D341Med (cell line): ENCODE measurements around the gene PDE8A.

ENCODE experiments used
- DNase-seq: peaks from one replicate; pipeline ENCODE4 v3.0.0; 2012; ENCODE audit warnings: low spot score

Gene PDE8A

DNA sequence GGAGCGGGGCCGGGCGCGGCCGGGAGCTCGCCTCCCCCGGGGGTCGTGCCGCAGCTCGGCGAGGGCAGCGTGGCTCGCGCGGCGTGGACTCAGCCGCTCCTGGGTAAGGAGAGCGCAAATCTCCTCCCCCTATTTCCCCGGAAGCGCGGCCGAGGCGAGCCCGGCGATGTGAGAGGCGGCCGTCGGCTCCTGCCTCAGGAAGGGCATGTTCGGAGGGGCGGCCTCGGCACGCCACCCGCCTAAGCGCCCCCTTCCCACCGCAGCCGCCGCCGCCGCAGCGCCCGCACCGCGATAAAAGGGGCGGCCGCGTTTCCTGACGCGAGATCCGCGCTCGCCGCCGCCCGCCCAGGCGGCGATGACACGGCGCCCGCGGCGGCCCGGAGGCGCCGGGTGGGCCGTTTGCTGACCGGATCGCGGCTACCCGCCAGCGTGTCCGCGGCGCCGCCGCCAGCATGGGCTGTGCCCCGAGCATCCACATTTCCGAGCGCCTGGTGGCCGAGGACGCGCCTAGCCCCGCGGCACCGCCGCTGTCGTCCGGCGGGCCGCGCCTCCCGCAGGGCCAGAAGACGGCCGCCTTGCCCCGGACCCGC is at the start of gene PDE8A:
Gene PDE8A, plus strand, starts transcription at position 146 of the 590 bp plus-strand sequence. Its CDS starts 307 bp downstream, at position 453.
- DNase-seq, result peak; percentile 76

GRCh38 chr15:84934942-84935729 is 46.5 kb upstream of the PDE8A start:
- DNase-seq, result no peak

GRCh38 chr15:84937144-84937543 is 44.5 kb upstream of the PDE8A start:
- no peak for DNase-seq

GRCh38 chr15:84938726-84939125 is 42.9 kb upstream of the PDE8A start:
- DNase-seq, result no peak

DNA sequence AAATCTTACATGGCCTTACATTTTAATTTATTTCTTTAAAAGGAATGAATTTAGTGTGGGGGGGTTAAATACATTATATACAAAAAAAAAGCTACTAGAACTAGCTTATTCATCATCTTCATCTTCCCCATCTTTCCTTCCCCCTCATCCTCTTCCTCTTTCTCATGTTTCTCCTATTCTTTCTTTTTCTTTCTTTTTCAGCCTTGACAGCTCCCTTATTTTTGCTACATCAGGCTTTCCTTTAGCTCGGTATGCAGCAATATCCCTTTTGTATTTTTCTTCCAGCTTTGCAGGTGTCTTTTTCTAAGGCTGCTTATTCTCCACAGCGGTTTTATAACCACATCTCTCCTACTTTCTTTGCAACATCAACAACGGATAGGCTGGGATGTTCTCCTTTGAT is 41.3 kb upstream of the PDE8A start:
- DNase-seq, result no peak

GRCh38 chr15:84942456-84942855 is 39.2 kb upstream of the PDE8A start:
- DNase-seq, result no peak

DNA sequence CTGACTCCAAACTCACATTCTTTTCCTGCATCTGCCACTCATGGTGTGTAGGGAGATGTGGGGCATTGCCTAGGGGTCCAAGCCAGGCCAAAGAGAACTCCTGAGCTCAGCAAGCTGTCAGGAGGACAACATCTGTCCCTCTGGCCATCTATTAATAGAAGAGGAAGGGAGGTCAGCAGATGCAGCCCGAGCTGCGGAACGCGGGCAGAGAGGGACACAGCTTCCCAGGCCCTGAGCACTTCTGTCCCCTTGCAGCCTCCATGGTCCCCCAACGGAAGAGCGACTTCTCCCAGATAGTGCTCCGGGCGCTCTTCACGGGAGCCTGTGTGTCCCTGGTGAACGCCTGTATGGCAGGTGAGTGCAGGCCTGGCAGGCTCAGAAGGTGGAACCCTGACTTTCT is 37.3 kb upstream of the PDE8A start:
- no peak for DNase-seq

GRCh38 chr15:84944861-84945260 is 36.8 kb upstream of the PDE8A start:
- no peak for DNase-seq

- no peak for DNase-seq
These were observed 34.7 kb upstream of the PDE8A start for GRCh38 chr15:84946772-84947489.

DNA sequence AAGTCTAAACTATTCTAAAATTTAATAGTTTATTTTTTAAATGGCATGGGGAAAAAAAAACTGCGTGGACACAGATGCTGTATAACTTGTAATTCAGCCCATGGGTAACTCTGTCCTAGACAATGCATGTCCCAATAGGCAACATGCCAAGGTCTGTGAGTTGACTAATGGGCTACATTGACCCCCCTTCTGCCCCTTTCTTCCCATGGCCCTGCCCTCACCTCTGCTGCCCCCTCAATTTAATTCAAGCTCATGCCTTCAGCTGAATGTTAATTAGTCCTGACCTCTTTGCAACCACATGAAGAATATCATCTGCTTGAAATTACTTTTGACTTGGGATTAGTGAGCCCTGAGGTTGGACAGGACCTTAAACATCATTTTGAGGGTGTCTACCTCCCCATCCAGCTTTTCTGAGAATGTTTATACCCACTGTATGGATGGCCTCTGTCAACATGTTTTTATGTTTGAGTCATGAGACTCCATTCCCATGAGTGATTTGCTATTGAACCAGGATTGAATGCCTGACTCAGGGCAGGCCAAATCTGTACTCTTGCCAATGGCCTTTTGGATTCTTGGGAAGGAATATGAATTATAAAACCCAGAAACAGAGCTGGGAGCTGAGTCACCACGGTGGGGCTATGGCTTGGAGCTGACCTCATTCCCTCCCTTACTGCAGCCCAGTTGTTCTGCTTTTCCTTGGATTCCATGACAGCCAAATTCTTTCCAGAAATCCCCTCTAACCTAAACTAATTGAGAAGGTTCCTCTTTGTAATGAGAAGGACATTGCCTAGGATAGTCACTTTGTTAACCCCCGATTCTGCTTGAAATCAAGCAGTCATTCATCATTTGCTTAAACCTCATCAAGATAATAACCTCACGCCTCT is 33.5 kb upstream of the PDE8A start:
- DNase-seq, result no peak

- DNase-seq, result no peak
These were observed 32.6 kb upstream of the PDE8A start for GRCh38 chr15:84949043-84949442.

GRCh38 chr15:84949845-84950569 is 31.6 kb upstream of the PDE8A start:
- no peak for DNase-seq

GRCh38 chr15:84950570-84951111 is 31.0 kb upstream of the PDE8A start:
- no peak for DNase-seq

GRCh38 chr15:84951736-84952135 is 29.9 kb upstream of the PDE8A start:
- no peak for DNase-seq

GRCh38 chr15:84953136-84953535 is 28.5 kb upstream of the PDE8A start:
- DNase-seq, result no peak

DNA sequence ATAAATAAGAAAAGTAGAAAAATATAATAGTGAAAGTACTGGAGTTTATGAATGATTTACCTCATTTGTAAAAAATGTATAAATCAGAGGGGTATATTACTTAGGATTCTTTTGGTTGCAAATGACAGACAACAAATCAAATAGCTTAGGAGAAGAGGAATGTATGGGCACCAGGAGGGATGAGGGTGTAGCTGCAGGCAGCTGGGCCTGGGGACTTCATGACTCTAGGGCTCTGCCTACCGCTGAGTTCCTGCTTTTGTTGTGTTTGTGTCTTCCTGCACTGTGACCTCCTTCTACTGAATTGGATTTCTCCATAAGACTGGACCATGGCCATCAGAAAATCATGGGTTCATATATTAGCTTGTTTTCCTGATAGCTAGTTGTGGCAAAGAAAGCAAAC is 27.9 kb upstream of the PDE8A start:
- no peak for DNase-seq

DNA sequence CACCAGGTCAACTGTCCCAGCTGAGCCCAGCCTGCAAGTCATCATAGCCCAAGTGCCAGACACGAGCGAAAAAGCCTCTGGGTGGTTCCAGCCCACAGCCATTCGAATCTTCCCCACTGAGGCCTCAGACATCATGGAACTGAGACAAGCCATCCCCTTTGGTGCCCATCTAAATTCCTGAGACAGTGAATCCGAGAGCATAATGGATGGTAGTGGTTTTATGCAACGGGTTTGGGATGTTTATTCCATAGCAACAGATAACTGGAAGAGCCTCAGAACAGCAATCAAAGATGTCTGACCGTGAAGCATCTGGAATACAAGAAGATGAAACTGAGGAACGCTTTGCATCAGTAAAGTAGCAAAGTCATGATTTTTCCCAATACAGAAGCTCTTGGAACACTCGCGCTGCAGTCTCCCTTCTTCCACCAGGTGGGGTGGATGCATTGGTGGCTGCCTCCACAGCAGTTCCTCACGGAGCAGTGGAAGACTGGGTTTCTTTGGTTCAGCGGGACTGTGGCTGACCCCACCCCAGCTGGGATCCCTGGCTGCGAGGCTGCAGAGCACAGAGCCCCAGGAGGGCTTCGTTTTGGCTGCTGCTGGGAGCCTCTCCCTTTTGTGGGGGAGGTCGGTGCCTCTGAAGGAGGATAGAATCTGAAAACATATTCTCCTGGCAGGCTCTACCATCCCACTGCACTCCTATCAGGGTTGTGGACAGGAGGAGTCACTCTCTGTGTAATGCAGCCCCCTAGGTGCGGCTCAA is 26.4 kb upstream of the PDE8A start:
- peak; percentile 84 for DNase-seq

- DNase-seq, result no peak
These were observed 25.5 kb upstream of the PDE8A start for GRCh38 chr15:84956199-84956598.

DNA sequence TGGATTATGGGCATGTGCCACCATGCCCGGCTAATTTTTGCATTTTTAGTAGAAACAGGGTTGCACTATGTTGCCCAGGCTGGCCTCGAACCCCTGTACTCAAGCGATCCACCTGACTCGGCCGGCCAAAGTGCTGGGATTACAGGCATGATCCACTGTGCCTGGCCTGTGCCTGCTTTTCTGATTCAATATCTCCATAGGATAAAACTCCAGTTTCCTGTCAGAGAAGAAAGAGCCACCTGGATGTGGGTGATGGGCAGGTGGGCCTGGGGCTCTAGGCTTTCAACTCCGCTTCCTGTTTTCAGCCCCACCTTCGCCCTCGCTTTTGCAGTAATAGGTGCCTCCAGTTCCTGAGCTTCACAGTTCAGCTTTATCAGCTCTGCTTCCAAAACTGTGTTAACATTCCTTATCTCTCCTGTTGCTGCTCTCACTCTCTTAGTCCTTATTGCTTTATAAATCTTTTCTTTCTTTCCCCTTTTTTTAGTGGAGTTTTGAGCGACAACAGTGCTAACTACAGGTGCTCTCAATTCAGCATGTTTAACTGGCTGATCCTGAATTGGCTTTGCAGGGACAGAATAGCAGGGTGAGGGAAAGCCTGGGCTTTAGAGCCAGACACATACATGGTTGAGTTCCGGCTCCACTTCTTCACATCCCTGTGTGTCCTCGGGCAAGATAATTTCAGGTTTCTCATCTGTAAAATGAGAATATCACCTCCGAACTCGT is 21.1 kb upstream of the PDE8A start:
- no peak for DNase-seq

DNA sequence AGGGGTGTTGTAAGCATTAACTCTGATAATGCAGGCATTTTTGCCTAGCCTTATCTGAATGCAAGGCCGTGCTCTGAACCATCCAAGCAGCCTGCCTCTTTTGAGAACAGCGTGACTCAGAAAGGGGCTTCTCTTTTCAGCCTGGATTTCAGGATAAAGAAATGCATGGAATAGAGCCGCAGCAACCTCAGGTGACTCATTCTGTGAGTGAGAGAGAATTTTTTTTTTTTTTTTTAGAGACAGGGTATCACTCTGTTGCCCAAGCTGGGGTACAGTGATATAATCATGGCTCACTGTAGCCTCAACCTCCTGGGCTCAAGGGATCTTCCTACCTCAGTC is 20.6 kb upstream of the PDE8A start:
- DNase-seq, result no peak
